CD4-positive, alpha-beta memory T cell (primary cell): ENCODE data around the gene TMEM131. TPM values are rescaled to one million over a fixed set of nuclear protein-coding genes. Genes with fewer than 3 reads are reported as not detected.
A peak's percentile ranks its signal among the peaks of the same experiment; 100 is the strongest.
"Not testable (repeated sequence)": the region's sequence is repeated elsewhere in the genome, so short reads cannot be mapped to it uniquely, and the experiment has no call there.

ENCODE experiments used
- CTCF ChIA-PET: fragments of 350-600 bp; sonication (Branson Sonifier 250); formaldehyde crosslinking; loops from one replicate; lab custom pipeline; 2021; ENCODE audit warnings: inconsistent platforms; ENCODE audit not compliant: partially characterized antibody; lab: Charles Lee
- POLR2A ChIA-PET: fragments of 350-600 bp; sonication (Branson Sonifier 250); formaldehyde crosslinking; loops from one replicate; lab custom pipeline; 2021; ENCODE audit not compliant: partially characterized antibody; lab: Charles Lee
- DNase-seq, 5 donors: peaks; one replicate each; pipeline versions ENCODE4 v3.0.0 to v3.0.0-alpha.2; 2020 to 2022; ENCODE audit warnings: mixed read lengths in 1 of 5
- H3K27ac ChIP-seq: one replicate; pipeline ENCODE4 v1.7.0; 2013; ENCODE audit warnings: low read depth, low read length
- H3K27me3 ChIP-seq: 2 replicates; pipeline ENCODE4 v1.7.0; 2013; ENCODE audit warnings: mild to moderate bottlenecking, low read length, moderate library complexity; ENCODE audit not compliant: insufficient read depth
- H3K36me3 ChIP-seq: 2 replicates; pipeline ENCODE4 v1.7.0; 2013; ENCODE audit warnings: mild to moderate bottlenecking, low read length, moderate library complexity; ENCODE audit not compliant: insufficient read depth
- H3K4me1 ChIP-seq: 2 replicates; pipeline ENCODE4 v1.7.0; 2013; ENCODE audit warnings: mild to moderate bottlenecking, low read length, moderate library complexity; ENCODE audit not compliant: insufficient read depth
- H3K4me3 ChIP-seq, 2 donors: one replicate each; pipeline ENCODE4 v1.7.0; 2013; ENCODE audit warnings: low read length in 2 of 2, mild to moderate bottlenecking in 1 of 2
- H3K9me3 ChIP-seq, 2 donors: one replicate each; pipeline ENCODE4 v1.7.0; 2013; ENCODE audit warnings: low read length in 2 of 2, control low read depth in 1 of 2; ENCODE audit not compliant: control insufficient read depth in 1 of 2
- H3K27ac Mint-ChIP-seq, 7 donors: one replicate each; pipeline ENCODE4 v1.8.0; 2020 to 2021; ENCODE audit warnings: mixed read lengths in 7 of 7, mild to moderate bottlenecking in 6 of 7, inconsistent platforms in 3 of 7, moderate library complexity in 3 of 7
- H3K27me3 Mint-ChIP-seq, 2 donors: one replicate each; pipeline ENCODE4 v1.8.0; 2020 to 2021; ENCODE audit warnings: mixed read lengths in 2 of 2
- H3K36me3 Mint-ChIP-seq, 2 donors: one replicate each; pipeline ENCODE4 v1.8.0; 2020 to 2021; ENCODE audit warnings: mixed read lengths in 2 of 2, inconsistent platforms in 1 of 2, mild to moderate bottlenecking in 1 of 2
- H3K4me1 Mint-ChIP-seq, 4 donors: one replicate each; pipeline ENCODE4 v1.8.0; 2020 to 2021; ENCODE audit warnings: mixed read lengths in 4 of 4, mild to moderate bottlenecking in 1 of 4
- H3K4me3 Mint-ChIP-seq, 8 donors: one replicate each; pipeline ENCODE4 v1.8.0; 2020 to 2021; ENCODE audit warnings: mixed read lengths in 8 of 8, mild to moderate bottlenecking in 7 of 8, moderate library complexity in 6 of 8, inconsistent platforms in 3 of 8
- H3K9me3 Mint-ChIP-seq, 8 donors: one replicate each; pipeline ENCODE4 v1.8.0; 2020 to 2021; ENCODE audit warnings: mixed read lengths in 8 of 8, mild to moderate bottlenecking in 5 of 8, inconsistent platforms in 3 of 8, moderate library complexity in 1 of 8
- intact Hi-C: fragments of 100-400 bp; cut with micrococcal nuclease; formaldehyde crosslinking; loops from one replicate; pipeline ENCODE4 v1.15.1; 2023
- polyA plus RNA-seq, 2 donors: library from polyadenylated mRNA; unstranded; fragments of 300-500 nt; fragmentation: Illumina TruSeq; gene quantifications; one replicate each; pipeline ENCODE4 v1.2.3, GENCODE V29; 2021
- total RNA-seq, 2 experiments: library from RNA; stranded (reverse); gene quantifications; one replicate each; pipeline ENCODE4 v1.2.3, GENCODE V29; 2021

Gene TMEM131
- total and polyA plus RNA-seq, 4 experiments from 2014 or later, result 6.3 to 47.6 (median 31.4) TPM

DNA sequence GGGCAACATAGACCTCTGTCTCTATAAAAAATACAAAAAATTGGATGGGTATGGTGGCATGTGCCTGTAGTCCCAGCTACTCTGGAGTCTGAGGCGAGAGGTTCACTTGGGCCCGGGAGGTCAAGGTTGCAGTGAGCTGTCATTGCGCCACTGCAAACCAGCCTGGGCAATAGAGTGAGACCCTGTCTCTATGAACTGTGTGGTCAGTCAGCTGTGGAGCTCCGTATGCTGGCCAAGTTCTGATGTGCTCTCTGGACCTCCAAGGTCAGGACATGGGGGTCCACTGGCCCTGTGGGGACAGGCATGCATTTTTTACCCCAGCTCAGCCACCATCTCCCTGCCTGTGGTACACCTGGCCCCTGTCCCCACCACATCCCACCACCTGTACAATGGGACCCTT is 71.6 kb downstream of the TMEM131 start:
- ChIA-PET CTCF (no interaction called here), POLR2A (no interaction called here)
- no peak overlapping the region for H3K27ac Mint-ChIP-seq
- no peaks in the 10 kb centered on the region for H3K27me3 ChIP-seq
- peaks cover 12 to 23% (median 18%) of the 10 kb centered on the region in 4 donors for H3K4me1 Mint-ChIP-seq
- H3K9me3 ChIP-seq, result no peaks in the 10 kb centered on the region
- H3K27me3 Mint-ChIP-seq, result no peaks in the 10 kb centered on the region
- H3K27ac ChIP-seq, result no peak overlapping the region
- DNase-seq, result no peak
- peaks cover 42 to 58% of the 10 kb centered on the region in 2 donors for H3K36me3 Mint-ChIP-seq
- peaks cover 0 to 2% (median 0%) of the 10 kb centered on the region in 8 donors for H3K9me3 Mint-ChIP-seq
- H3K4me3 ChIP-seq, result no peak overlapping the region
- intact Hi-C loops, result no loop called here
- H3K4me3 Mint-ChIP-seq, result no peak overlapping the region
- no peaks in the 10 kb centered on the region for H3K36me3 ChIP-seq
- no peaks in the 10 kb centered on the region for H3K4me1 ChIP-seq

DNA sequence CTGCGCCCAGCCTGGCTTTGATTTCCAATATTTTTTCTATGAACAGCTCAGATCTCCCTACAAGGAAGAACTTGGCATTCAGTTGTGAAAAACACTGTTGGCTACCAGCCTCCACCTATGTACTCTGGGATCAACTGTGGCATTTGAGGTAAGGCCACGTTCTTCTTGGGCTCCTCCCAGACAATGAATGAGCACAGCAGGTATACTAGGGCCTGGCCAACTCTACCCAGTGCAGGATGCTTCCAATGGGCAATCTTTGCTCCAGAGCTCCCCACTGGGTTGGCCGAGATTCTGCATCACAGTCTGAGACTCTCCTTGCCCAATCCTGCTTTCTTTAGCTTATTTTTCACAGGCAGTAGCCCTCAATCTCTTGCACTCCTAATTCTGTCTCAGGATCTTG is 75.9 kb downstream of the TMEM131 start:
- Mint-ChIP-seq H3K4me1 (peaks cover 21 to 22% (median 22%) of the 10 kb centered on the region in 4 donors), H3K4me3 (no peak overlapping the region), H3K27me3 (no peaks in the 10 kb centered on the region), H3K27ac (no peak overlapping the region), H3K36me3 (peaks cover 41 to 50% of the 10 kb centered on the region in 2 donors), H3K9me3 (peaks cover 0 to 2% (median 0%) of the 10 kb centered on the region in 8 donors)
- Histone ChIP-seq H3K27me3 (no peaks in the 10 kb centered on the region), H3K27ac (no peak overlapping the region), H3K4me3 (no peak overlapping the region), H3K4me1 (no peaks in the 10 kb centered on the region), H3K36me3 (no peaks in the 10 kb centered on the region), H3K9me3 (no peaks in the 10 kb centered on the region)
- ChIA-PET CTCF (no interaction called here), POLR2A (no interaction called here)
- intact Hi-C loops, result no loop called here
- no peak for DNase-seq

DNA sequence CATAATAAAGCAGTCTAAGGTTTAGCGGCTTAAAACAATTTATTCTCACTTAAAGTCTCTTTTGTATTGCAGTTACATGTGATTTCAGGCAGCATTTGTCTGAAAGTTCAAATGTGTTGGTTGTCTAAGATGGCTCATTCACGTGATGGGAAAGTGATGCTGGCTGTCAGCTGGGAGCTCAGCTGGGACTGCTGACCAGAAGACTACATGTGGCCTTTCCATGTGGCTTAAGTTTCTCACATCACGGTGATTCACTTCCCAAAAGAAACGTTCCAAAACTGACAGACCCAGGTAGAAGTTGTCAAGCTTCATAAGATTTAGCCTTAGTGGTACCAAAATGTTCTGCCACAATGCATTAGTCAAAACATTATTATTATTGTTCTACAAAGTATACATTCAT is 76.9 kb downstream of the TMEM131 start:
- Mint-ChIP-seq H3K27ac (peak overlapping the region in 1 of 7 donors; percentile 12), H3K36me3 (peaks cover 39 to 48% of the 10 kb centered on the region in 2 donors), H3K9me3 (peaks cover 0 to 2% (median 0%) of the 10 kb centered on the region in 8 donors), H3K27me3 (no peaks in the 10 kb centered on the region), H3K4me1 (peaks cover 26 to 30% (median 27%) of the 10 kb centered on the region in 4 donors), H3K4me3 (no peak overlapping the region)
- no peak for DNase-seq
- no peak overlapping the region for H3K27ac ChIP-seq
- H3K9me3 ChIP-seq, result no peaks in the 10 kb centered on the region
- CTCF ChIA-PET, result no interaction called here
- H3K4me1 ChIP-seq, result no peaks in the 10 kb centered on the region
- intact Hi-C loops, result no loop called here
- no peaks in the 10 kb centered on the region for H3K27me3 ChIP-seq
- H3K4me3 ChIP-seq, result no peak overlapping the region
- no peaks in the 10 kb centered on the region for H3K36me3 ChIP-seq
- POLR2A ChIA-PET, result no interaction called here

DNA sequence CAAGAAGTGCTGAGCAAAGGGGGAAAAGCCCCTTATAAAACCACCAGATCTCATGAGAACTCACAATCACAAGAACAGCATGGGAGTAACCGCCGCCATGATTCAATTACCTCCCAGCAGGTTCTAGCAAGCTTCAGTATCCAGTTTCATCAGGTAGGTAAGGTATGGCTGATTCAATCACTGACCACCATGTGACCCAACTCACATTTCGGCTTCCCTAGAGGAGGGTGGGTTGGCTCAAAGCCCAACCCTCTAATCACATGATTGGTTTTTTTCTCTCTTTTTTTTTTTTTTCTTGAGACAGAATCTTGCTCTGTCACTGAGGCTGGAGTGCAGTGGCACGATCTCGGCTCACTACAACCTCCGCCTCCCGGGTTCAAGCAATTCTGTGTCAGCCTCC is 78.1 kb downstream of the TMEM131 start:
- H3K4me1 ChIP-seq, intact Hi-C loops, H3K9me3 ChIP-seq, H3K27me3 Mint-ChIP-seq, DNase-seq, POLR2A ChIA-PET, H3K27ac ChIP-seq, CTCF ChIA-PET, H3K27me3 ChIP-seq, H3K4me3 ChIP-seq, H3K9me3 Mint-ChIP-seq, H3K36me3 ChIP-seq, H3K4me3 Mint-ChIP-seq, H3K27ac Mint-ChIP-seq: not testable (repeated sequence)
- Mint-ChIP-seq H3K36me3 (peaks cover 39 to 45% of the 10 kb centered on the region in 2 donors), H3K4me1 (peaks cover 28 to 38% (median 34%) of the 10 kb centered on the region in 4 donors)

DNA sequence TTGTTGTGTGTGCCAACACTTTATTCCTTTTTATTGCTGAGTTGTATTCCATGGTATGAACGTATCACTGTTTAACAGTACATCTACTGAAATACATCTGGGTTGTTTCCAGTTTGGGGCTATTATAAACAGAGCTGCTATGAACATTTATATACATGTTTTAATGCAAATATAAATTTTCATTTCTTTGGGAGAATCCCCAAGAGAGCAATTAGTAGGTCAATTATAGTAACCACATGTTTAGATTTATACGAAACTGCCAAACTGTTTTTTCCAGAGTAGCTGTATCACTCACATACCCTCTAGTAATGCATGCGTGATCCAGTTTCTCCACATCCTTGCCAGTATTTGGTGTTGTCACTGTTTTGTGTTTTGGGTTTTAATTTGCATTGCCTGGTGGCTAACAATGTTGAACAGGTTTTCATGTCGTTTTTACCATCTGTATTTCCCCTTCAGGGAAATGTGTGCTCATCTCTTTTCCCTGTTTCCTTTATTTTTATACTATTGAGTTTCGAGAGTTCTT is 81.0 kb downstream of the TMEM131 start:
- CTCF ChIA-PET, result no interaction called here
- DNase-seq, result no peak
- Histone ChIP-seq H3K4me1 (no peaks in the 10 kb centered on the region), H3K27ac (no peak overlapping the region), H3K27me3 (no peaks in the 10 kb centered on the region), H3K9me3 (no peaks in the 10 kb centered on the region), H3K4me3 (no peak overlapping the region), H3K36me3 (no peaks in the 10 kb centered on the region)
- peaks cover 29 to 39% of the 10 kb centered on the region in 2 donors for H3K36me3 Mint-ChIP-seq
- peaks cover 0 to 3% (median 0%) of the 10 kb centered on the region in 8 donors for H3K9me3 Mint-ChIP-seq
- no peak overlapping the region for H3K27ac Mint-ChIP-seq
- H3K27me3 Mint-ChIP-seq, result no peaks in the 10 kb centered on the region
- H3K4me3 Mint-ChIP-seq, result no peak overlapping the region
- H3K4me1 Mint-ChIP-seq, result peaks cover 31 to 56% (median 47%) of the 10 kb centered on the region in 4 donors
- intact Hi-C loops, result no loop called here
- POLR2A ChIA-PET, result no interaction called here

DNA sequence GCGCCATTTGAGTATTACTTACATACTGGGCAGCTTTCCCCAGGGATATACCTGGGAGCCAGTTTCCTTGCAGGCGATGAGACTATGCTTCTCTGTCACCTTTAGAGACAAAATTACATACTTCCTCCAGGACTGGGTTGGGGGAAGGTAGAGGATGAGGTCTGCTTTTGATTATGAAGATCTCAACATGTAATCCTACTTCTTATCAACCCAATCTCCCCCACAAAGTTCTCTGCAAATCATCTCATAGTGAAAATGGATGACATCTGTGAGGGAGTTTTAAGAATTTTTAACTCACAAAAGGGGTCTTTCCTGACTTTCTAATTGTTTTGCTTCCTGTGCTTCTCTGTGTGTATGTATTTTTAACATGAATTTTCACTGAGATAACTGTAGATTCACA is 81.9 kb downstream of the TMEM131 start:
- Mint-ChIP-seq H3K4me1 (peaks cover 34 to 55% (median 48%) of the 10 kb centered on the region in 4 donors), H3K9me3 (peaks cover 0 to 3% (median 0%) of the 10 kb centered on the region in 8 donors), H3K27ac (peak overlapping the region in 1 of 7 donors; percentile 56), H3K27me3 (no peaks in the 10 kb centered on the region), H3K4me3 (no peak overlapping the region), H3K36me3 (peaks cover 33 to 39% of the 10 kb centered on the region in 2 donors)
- Histone ChIP-seq H3K36me3 (no peaks in the 10 kb centered on the region), H3K4me1 (no peaks in the 10 kb centered on the region), H3K27ac (no peak overlapping the region), H3K4me3 (no peak overlapping the region), H3K27me3 (no peaks in the 10 kb centered on the region), H3K9me3 (no peaks in the 10 kb centered on the region)
- intact Hi-C loops, result no loop called here
- CTCF ChIA-PET, result no interaction called here
- no peak for DNase-seq
- POLR2A ChIA-PET, result no interaction called here

DNA sequence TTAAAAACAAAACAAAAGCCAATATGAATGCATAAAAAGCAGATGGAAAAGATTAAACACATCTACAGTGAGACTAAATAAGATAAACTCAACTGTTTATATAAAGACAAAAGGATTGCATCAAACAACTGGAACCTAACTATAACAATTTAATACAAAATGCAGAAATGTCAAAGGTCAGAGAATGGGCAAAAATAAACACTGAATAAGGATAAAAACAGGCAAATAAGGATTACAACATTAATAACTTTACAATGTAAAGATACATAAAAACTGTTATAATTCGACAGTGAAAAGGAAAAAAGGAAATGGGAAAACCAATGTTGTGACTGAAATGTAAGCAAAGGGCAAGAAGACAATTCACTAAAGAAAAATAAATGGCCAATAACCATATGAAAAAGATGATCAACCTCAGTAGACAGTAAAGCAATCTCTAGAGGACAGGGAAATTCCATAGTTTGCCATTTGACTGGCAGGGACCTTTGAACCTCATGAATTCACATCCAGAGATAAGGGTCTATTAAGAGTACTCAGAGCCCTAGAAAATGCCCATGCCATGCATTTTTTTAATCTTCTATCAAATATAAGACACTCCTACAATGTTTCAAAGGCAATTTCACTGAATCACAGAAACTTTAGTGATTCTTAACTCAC is 83.7 kb downstream of the TMEM131 start:
- no peak overlapping the region for H3K4me3 ChIP-seq
- H3K4me3 Mint-ChIP-seq, result no peak overlapping the region
- DNase-seq, result no peak
- H3K36me3 ChIP-seq, result peaks cover 8% of the 10 kb centered on the region
- no peaks in the 10 kb centered on the region for H3K27me3 ChIP-seq
- H3K27ac Mint-ChIP-seq, result no peak overlapping the region
- H3K9me3 ChIP-seq, result no peaks in the 10 kb centered on the region
- intact Hi-C loops, result no loop called here
- no peaks in the 10 kb centered on the region for H3K27me3 Mint-ChIP-seq
- ChIA-PET POLR2A (no interaction called here), CTCF (no interaction called here)
- H3K36me3 Mint-ChIP-seq, result peaks cover 33 to 34% of the 10 kb centered on the region in 2 donors
- peaks cover 25 to 49% (median 37%) of the 10 kb centered on the region in 4 donors for H3K4me1 Mint-ChIP-seq
- H3K9me3 Mint-ChIP-seq, result peaks cover 0 to 3% (median 0%) of the 10 kb centered on the region in 8 donors
- H3K4me1 ChIP-seq, result no peaks in the 10 kb centered on the region
- no peak overlapping the region for H3K27ac ChIP-seq
